Measurements from ENCODE around the gene RERE.

RERE gene

DNA sequence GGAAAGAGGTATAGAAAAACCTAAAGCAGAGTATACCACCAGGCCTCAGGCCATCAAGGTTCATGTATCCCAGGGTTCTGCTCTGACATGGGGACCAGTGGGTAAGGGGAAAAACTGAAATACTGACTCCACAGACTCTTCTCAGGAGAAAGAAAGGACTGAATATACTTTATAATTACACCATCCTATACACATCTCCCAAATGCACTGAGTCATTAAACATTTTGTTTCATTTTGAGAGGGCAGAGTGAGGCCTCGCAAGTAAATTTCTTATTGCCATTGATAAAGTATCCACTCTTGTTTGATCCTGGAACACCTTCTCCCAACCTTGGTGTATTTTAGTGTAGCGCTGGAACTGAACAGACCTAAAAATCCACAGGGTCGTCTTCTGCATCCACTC, 251.6 kb downstream of the RERE start:
- no peak for DNase-seq

DNA sequence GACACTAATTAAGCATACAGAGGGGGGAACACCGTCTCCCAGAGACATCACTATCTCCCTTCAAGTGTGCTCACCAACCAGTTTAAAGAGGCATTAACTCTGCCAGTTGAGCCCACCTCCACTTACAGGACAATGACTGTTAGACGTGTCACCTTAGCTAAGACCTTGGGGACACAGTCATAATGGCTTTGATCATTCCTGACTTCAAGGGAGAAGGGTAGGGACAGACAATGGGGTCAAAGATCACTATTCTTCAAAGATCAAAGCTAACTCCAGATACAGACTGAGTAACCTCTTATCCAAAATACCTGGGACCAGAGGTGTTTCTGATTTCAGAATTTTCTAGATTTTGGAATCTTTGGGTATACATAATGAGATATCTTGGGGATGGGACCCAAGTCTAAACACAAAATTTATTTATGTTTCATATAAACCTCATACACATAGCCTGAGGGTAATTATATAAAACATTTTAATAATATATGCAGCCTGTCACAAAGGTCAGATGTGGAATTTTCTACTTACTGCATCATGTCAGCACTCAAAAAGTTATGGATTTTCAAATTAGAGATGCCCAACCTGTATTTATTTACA, 253.4 kb downstream of the RERE start:
- no peak for DNase-seq

DNA sequence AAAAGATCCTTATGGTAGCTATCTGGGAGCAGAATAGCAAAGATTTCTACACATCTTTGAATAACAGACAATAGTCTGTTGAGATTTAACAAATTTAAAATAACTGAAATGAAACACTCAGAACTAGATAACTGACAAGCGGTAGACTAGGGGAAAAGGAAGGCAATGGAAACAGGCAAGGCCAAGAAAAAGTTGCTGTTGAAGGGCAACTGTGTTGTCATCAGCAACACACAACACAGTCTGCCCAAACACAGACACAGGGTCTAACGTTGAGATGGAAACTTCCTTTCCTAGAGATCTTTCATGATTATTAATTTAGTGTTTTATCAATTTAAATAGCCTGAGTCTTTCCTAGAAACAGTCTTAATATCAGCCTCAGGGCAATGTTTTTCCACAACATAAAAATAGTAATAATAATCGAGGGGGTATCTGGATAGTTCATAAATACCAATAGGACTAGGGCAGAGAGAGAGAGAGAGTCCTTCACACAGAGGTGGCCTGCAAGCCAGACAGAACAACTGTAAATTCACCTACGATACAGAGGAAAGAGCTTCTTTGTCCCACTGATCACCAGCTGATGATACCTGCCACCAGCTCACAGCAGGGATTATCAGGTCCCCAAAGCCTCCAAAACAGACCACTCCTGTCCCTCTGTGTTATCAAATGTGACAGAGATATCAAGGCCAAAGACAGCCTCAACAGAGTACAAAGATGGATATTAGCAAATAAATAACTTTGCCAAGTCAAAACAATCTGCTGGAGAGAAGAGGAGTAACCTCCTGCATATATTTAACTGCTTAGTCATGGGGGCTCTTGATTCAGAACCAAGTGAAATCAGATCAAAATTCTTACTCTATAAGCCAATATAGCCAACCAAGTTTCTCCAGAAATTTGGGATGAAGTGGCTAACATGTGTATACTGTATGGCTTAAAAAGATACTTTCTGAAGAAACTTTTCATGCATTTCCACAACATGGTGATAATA, 254.3 kb downstream of the RERE start:
- DNase-seq, result no peak

DNA sequence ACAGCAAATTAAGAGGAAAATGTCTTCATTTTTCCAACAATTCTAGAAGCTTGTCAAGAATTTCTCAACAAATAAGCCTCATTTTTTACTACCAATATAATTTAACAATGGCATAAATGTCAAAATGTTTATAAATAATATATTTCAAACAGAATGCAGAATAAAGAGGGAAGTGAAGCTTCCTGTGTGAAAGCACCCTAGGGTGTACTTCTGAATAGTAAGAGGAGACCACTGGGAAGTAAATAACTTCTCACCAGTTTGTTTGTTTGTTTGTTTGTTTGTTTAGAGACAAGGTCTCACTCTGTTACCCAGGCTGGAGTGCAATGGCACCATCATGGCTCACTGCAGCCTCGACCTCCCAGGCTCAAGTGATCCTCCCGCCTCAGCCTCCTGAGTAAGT, 255.2 kb downstream of the RERE start:
- DNase-seq, result no peak

DNA sequence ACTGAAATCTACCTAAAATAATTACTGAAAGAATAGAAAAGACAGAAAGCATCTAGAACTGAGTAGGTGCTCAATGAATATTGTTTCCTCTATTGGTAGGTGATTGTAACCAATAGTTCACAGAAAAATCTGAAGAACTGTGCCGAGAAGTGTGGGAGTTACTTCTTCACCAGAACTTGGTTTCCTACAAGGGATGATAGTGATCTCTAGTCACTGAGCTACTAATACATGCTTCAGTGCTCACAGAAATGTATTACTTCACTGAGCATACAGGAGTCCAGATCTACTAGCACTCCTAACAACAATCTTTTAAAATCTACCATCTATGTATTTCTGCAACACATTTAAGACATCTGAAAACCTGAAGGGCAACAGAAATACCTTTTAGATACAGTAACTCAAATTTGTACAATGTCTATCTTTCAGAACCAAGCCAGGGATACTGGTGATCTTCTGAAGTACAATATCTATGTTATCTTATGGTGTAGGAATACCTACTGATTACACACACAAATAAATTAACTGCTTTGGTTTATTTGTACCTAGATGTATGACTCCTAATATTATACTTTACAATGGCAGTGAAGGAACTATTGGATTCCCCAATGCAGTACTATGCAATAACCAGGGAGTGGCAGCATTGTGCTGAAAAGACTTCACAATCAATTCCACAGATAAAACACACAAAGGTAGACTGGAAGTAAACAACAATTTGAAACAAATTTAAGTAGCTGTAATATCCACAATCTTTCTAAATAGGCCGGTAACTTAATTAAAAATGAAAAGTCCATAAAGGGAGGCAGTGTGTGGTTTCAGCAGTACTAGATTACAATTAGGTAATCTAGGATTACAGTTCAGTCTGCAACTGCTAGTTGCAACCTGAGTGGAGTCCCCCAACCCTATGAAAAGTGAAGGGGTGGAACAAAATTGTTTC, 256.6 kb downstream of the RERE start:
- peak; percentile 75 for DNase-seq

DNA sequence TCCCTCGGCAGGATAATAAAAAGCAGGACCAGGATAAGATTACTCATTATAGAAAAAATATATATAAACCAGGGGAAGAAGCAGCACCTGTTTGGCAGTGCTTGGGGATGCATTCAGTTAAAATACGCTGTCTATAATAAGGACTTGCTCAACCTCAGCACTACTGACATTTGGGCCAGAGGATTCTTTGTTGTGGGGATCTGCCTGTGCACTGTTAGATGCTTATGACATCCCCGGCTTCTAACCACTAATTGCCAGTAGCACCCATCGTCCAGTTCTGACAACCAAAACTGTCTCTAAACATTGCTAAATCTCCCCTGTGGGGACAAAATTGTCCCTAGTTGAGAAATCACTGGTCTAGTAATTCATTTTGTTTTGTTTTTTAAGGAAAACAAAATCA, 257.4 kb downstream of the RERE start:
- no peak for DNase-seq

DNA sequence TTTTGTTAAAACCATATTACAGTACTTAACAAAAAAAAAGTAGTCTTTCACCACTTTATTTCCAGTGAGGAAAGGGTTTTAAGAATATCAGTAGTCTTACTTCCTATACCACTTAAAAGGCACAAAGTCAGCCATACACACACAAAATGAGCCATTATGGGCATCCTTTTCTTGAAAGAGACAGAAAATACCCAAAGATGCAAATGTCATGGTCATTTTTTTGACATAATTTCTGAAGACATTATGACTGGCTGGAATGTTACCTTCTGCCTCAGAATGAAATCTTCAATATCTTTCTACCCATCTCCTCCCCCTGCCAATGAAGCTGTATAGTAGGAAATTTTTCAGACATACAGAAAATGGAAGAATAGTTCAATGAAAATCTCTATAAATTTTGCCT, 261.9 kb downstream of the RERE start:
- no peak for DNase-seq

DNA sequence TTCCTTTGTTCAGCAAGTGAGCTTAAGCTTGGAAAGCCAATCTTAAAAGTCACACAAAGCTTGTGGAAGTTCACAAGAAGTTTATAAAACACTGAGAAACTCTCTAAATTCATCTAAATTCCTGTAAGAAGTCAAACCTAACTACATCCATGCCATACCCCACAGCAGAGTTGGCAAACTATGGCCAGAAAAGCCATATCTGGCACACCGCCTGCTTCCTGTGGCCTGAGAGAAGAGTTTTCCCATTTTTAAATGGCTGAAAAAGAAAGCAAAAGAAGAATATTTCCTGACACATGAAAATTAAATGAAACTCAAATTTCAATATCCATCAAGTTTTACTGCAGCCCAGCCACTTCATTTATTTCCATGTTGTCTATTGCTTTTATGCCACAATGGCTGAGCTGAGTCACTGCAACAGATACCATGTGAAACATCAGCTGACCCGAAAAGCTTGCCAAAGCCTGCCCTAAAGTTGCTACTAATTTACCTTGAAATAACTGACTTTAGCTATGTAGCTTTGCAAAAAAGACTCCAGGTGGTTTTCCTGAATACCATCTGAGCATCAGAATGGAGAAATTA, 262.4 kb downstream of the RERE start:
- DNase-seq, result no peak

DNA sequence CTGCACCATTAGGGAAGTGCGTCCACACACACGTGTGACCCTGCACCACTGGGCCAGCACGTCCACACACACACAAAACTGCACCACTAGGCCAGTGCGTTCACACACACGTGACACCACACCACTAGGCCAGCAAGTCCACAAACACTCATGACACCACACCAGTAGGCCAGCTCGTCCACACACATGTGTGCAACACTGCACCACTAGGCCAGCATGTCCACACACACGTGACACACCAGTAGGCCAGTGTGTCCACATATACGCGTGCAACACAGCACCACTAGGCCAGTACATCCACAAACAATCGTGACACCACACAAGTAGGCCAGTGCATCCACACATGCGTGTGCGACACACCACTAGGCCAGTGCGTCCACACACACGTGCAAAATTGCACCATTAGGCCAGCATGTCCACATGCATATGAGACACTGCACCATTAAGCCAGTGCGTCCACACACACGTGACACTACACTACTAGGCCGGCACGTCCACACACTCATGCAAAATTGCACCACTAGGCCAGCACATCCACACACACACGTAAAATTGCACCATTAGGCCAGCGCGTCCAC, 264.5 kb downstream of the RERE start:
- DNase-seq, result no peak

DNA sequence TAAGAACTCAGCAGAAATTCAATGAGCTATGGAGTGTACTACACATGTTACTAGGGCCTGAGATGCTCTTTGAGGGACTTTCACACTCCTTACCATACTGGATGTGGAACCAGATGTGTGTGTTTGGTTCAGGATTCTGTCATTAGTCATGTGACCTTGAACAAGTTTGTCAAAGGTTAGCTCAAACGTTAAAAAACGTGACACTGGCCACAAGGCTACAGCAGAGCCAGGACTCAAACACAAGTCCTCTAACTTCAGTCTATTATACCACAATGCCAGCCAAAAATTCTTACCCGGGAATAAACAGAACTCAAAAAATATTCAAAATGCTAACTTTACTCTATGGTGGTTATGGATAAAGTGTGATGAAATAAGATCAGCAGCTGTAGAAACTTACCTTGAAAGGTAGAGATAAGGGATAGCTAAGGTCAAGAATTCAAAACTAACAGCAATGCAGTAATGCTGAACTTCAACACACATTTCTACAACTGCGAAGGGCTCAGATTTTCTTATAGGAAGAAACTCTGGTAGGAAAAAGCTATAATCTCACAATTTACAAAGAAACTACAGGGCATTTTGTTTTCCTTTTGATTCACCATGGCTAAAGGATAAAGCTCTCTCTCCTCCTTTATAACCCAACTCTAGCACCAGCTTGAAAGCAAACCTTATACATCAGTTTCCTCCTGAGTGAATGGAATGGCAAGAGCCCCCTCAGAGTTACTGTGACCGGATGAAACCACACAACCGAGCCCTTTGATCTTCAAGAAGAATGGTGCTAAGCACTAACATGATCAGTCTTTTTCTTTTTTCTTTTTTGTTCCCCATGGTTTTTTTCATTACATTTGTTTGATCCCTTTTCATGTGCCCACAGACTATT, 265.6 kb downstream of the RERE start:
- DNase-seq, result no peak

DNA sequence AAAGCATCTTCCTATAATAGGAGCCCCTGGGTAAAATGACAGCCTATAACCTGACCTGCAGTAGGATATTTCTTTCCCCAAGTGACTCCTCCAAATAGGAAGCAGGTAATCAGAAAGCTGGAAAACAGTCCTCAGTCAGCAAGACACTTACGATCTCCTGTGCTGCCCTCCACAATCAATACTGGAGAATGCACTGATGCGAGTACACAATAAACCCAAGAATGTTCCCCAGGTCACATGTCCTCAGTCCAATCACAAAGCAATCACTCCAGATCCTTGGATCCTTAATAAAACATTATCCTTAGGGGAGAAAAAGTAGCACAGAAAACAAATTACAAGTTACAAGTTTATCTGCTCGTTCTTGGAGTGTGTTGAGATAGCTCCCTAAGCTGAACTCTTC, 266.4 kb downstream of the RERE start:
- peak; percentile 79 for DNase-seq

DNA sequence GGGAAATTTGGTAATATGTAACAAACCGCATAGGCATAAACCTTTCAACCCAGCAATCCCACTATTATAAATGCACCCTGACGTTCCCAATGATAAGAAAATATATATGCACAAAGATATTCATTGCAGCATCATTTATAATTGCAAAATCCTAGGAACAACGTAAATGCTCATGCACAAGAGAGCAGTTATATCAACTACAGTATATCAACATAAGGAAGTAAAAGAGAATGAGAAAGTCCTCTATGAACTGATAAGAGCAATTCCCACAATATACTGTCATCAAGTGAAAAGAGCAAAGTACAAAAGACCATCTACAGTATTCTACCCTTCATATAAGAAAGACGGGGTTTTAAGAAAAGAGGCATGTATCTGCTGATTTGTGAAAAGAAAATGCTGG, 269.6 kb downstream of the RERE start:
- DNase-seq, result no peak

DNA sequence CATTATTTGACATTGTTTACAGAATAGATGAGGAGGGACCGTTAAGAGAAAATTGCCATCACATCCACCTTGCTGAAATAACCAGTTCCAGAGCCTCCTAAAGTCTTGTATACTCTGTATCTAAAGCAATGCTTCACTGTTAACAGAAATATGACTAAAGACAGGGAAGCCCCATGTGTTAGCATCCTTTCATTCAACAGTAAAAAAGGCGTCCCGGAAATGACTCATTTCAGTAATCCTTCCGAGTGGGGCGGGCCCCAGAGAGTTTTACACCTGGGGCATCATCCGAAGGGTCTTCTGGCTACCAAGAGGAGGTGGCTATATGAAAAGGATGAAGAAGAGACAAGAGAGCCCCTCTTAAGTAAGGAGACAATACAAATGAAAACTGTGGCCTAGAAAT, 272.4 kb downstream of the RERE start:
- DNase-seq, result no peak

DNA sequence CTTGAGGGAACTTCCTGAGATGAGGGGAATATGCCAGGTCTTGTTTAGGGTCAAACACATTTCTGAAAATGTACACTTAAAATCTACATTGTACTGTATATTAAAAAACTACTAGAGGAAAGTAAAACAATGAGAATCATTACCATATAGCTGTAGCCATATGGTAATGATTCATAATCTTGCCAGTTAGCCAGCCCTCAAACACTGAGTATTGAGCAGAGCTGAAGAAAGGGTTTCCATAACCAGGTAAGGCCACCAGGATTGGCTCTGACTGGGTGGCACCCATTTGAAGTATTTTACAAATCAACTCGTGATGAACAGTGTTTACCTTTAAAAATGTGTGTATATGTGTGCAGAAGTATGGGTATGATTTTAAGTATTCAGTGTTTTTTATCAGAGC, 272.8 kb downstream of the RERE start:
- DNase-seq, result no peak

DNA sequence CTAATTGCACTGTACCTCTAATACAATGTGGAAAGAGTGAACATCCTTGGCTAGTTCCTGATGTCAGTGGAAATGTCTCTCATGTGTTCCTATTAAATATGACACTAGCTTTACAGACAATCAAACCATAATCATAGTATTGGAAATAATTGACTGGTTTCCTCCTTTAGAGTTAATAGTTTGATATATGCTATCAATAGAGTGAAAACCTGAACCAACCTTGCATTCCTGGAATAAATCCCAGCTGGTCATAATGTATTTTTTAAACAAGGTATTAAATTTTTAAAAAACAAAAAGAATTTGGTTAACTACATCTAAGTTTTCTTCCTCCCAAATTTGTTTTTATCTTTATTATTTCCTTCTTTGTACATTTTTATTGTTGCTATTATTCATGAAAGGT, 273.5 kb downstream of the RERE start:
- no peak for DNase-seq

DNA sequence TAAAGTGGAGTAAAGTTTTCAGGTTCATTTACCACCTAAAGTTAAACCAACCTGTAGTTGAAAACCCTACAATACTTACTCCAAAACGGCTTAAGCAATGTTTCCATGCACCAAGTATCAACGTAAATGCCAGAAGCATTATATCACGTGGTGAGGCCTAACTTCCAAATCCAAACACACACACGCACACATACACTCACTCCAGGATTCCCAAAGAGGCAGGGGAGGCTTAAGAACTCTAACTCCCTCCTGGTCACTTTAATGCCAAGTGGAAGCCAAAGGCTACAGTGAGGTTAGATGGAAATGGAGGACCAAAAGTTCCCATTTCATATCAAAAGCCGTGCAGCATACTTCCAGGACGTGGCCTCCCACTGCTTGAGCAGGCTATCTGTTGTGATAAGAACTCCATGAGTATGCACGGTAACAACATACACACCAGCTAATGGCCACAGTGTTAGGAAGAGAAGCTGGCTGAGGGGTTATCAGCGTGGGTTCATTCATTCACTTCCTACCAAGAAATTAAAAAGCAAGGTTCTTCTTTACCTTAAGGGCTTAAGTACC, 275.4 kb downstream of the RERE start:
- DNase-seq, result no peak

DNA sequence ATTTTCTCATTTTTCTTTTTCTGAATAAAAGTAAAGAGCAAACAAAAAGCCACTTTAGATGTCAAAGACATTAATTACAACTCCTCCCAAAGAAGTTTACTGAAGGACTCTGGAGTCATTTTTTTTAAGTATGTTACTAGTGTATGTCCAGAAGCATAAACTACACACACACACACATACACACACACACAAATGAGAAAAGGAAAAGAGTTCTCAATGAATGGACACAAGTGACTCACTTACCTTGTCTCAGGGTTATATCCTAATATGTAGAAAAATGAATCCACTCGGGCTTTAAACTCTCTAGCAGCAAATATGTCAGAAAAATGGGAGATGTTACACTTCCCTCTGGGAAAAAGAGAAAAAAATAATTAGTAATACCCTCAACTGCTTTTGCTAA, 276.5 kb downstream of the RERE start:
- no peak for DNase-seq

DNA sequence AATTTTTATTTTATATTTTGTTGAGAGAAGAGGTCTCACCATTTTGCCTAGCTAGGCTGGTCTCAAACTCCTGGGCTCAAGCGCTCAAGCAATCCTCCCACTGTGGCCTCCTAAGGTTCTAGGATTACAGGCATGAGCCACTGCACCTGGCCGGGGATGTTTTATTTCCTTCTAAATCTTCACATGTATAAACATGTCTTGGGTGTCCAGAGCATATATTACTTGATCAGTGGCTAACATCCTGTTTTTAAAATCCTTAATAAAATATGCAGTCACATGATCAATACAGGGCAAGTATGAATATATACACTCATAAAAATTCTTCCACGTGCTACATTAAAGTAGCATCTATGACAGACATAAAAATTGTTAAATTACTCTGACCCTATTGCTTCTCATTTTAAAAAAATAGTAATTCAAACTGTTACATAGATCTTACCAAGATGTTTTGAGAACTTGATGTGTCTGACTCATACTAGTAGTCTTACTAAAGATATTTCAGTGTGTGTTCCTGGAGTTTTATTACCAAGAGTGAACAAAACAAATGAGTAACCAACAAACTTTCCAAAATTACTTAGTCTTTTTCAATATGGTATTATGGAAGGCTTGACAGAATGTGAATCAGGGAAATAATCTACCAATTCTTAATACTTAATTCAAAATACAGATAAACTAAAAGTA, 277.0 kb downstream of the RERE start:
- DNase-seq, result no peak

DNA sequence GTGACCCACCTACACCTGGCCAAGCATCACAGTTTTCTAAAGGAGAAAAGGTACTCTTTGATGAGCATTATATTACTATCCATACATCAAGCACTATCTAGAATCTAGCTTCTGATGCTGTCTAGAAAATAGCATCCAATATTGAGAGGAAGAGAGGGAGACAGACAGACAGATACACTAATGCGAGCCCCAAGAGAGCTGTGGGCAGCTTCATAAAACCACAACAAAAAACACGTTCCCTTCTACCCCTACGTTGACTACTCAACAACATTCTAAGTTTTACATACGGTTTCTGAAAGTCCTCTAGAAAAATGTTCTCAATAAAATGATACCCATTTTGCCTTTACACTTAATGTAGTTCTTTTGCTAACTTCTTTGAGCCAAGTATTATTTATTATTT, 277.8 kb downstream of the RERE start:
- DNase-seq, result no peak

DNA sequence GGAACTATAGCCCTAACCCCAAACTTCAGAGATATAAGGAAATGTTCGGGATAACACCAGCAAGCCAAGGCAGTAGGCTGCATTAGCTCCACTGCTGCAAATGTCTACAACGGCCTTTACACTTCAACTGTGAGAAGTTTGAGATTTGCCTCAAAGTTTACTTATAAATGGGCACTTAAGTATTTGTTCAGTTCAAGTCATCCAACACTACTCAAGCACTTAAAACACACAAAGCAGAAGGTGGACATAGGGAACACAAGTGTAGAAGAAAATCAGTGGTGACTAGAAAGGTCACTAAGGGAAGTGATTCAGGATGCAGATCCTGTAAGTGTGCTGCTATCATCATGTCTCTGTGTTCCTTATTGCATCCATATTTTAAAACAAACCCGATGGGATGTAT, 278.9 kb downstream of the RERE start:
- no peak for DNase-seq

DNA sequence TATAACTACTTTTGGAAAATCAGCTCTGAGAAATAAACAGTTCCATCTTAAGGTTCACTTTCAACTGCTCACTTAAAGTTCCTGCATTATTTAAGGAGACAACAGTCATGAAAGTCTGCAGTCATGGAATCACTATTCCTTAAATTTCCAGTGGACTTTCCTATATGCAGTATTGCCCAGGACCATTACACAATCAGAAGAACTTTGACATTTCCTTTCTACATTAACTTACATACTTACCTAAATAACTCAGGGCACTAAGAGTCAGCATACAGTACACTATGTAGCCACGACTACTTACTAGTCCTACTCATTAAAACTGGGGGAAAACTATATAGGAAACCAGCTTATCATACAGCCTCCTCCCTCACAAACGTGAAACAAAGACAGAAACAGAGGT, 279.4 kb downstream of the RERE start:
- no peak for DNase-seq

Data from eye (tissue), 1 donor.